K562 (cell line): ENCODE results near the gene ATP8B2. TPM values are rescaled to one million over a fixed set of nuclear protein-coding genes. Genes with fewer than 3 reads are reported as not detected.

Experiments used
- FOXJ2 ChIP-seq: fragments of 200-800 bp; sonication (Bioruptor generic); IDR thresholded peaks from 2 replicates; pipeline ENCODE4 v1.6.1; 2016; ENCODE audit warnings: missing genetic modification characterization, missing compliant biosample characterization
- MYC ChIP-seq, 2 experiments: fragments of 250-450 bp in 1 of 2; sonication (Bioruptor Pico) in 1 of 2; IDR thresholded peaks; 2 replicates each; pipeline versions ENCODE4 v1.5.1 to v1.6.1; 2012 to 2021; ENCODE audit warnings: low read depth in 2 of 2, borderline replicate concordance in 1 of 2, improper control_type of control experiment in 1 of 2, low read length in 1 of 2, mild to moderate bottlenecking in 1 of 2, moderate library complexity in 1 of 2
- XRCC3 ChIP-seq: fragments of 450-650 bp; IDR thresholded peaks from 2 replicates; pipeline ENCODE4 v1.6.1; 2017; ENCODE audit warnings: mild to moderate bottlenecking, moderate library complexity
- ZNF785 ChIP-seq: fragments of 250-450 bp; sonication (Bioruptor Pico); IDR thresholded peaks from 2 replicates; pipeline ENCODE4 v1.4.0; 2020; ENCODE audit warnings: mild to moderate bottlenecking
- polyA plus RNA-seq, 8 experiments: library from polyadenylated mRNA; depleted of rRNA in 4 of 8; stranded (reverse) in 5 of 8; unstranded in 3 of 8; fragments of >200 nt; fragmentation: Nextera tagmentation in 2 of 8; fragmentation: Illumina TruSeq in 1 of 8; extraction: Ambion mirVana in 2 of 8; extraction: Trizol in 1 of 8; gene quantifications; 2 replicates each; pipeline versions ENCODE4 v1.2.1 to v1.2.3, GENCODE V29; 2011 to 2014; ENCODE audit warnings: inconsistent platforms in 1 of 8, missing spikeins in 1 of 8
- total RNA-seq, 7 experiments: library from RNA; depleted of rRNA in 6 of 7; stranded (reverse); fragments of >200 nt in 6 of 7; fragmentation: Illumina TruSeq in 2 of 7; extraction: Trizol in 2 of 7; gene quantifications; 2 replicates each; pipeline versions ENCODE4 v1.2.1 to v1.2.3, GENCODE V29; 2011 to 2021; ENCODE audit warnings: low replicate concordance in 1 of 7
- TF ChIP-seq, protein P1 (sequence below): fragments of 200-600 bp; sonication (generic); IDR thresholded peaks from one replicate; pipeline ENCODE4 v1.6.1; 2012; ENCODE audit warnings: mild to moderate bottlenecking, low read depth, low read length, inconsistent platforms
- TF ChIP-seq, protein P2 (sequence below), 2 experiments: fragments of 150-350 bp in 1 of 2; IDR thresholded peaks; 2 replicates each; pipeline ENCODE4 v1.6.1; 2012 to 2016; ENCODE audit warnings: low read depth in 2 of 2, low read length in 2 of 2, mild to moderate bottlenecking in 1 of 2, moderate library complexity in 1 of 2

The ATP8B2 gene
- total and polyA plus RNA-seq, 9 of the 15 experiments (the other 6 are each of a cell fraction or from before 2014, with no cell fraction given) = 0.27 to 33.2 (median 18.4) TPM

DNA sequence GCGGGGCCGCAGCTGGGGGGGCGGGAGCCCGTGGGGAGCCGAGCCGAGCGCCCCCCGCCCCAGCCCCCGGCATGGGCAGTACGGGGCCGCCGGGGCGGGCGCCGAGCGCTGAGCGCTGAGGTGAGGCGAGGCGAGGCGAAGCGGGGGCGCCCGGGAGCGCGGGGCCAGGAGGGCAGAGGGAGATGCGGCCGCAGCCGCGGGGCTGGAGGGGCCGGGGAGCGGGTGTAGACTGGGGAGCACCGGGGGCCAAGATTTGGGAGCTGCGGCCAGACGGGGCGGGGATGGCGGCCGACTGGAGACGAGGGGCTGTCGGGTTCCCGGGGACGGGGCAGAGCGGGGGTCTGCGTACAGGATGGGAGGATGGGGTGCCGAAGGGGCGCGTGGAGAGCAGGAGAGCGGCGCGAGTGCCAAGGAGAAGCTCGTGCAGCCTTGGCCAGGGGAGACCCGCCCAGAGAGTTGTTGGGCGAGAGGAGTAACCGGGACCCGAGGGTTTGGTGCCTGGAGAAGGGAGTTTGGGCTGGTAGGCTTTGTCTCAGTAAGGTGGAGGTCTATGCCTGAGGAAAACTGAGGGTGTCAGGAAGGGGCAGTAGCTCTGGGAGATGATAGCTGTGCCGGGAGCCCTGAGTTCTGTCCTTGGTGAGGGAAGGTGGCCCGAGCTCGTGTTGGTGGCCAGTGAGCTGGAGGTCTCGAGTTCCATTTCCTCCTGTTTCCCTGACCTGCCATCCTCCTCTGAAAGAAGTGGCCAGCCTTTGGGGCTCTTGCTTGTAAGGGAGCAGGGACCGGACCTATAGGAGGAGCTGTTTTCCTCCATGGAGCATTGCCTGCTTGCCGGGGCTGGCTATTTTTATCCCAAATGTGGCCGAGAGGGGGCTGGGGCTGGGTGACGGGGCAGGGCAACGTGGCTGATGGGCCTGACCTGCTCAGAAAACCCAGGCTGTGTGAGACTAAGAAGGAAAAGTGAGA is 539 bp downstream of the ATP8B2 start (continued):
- TF ChIP-seq, protein P1, sequence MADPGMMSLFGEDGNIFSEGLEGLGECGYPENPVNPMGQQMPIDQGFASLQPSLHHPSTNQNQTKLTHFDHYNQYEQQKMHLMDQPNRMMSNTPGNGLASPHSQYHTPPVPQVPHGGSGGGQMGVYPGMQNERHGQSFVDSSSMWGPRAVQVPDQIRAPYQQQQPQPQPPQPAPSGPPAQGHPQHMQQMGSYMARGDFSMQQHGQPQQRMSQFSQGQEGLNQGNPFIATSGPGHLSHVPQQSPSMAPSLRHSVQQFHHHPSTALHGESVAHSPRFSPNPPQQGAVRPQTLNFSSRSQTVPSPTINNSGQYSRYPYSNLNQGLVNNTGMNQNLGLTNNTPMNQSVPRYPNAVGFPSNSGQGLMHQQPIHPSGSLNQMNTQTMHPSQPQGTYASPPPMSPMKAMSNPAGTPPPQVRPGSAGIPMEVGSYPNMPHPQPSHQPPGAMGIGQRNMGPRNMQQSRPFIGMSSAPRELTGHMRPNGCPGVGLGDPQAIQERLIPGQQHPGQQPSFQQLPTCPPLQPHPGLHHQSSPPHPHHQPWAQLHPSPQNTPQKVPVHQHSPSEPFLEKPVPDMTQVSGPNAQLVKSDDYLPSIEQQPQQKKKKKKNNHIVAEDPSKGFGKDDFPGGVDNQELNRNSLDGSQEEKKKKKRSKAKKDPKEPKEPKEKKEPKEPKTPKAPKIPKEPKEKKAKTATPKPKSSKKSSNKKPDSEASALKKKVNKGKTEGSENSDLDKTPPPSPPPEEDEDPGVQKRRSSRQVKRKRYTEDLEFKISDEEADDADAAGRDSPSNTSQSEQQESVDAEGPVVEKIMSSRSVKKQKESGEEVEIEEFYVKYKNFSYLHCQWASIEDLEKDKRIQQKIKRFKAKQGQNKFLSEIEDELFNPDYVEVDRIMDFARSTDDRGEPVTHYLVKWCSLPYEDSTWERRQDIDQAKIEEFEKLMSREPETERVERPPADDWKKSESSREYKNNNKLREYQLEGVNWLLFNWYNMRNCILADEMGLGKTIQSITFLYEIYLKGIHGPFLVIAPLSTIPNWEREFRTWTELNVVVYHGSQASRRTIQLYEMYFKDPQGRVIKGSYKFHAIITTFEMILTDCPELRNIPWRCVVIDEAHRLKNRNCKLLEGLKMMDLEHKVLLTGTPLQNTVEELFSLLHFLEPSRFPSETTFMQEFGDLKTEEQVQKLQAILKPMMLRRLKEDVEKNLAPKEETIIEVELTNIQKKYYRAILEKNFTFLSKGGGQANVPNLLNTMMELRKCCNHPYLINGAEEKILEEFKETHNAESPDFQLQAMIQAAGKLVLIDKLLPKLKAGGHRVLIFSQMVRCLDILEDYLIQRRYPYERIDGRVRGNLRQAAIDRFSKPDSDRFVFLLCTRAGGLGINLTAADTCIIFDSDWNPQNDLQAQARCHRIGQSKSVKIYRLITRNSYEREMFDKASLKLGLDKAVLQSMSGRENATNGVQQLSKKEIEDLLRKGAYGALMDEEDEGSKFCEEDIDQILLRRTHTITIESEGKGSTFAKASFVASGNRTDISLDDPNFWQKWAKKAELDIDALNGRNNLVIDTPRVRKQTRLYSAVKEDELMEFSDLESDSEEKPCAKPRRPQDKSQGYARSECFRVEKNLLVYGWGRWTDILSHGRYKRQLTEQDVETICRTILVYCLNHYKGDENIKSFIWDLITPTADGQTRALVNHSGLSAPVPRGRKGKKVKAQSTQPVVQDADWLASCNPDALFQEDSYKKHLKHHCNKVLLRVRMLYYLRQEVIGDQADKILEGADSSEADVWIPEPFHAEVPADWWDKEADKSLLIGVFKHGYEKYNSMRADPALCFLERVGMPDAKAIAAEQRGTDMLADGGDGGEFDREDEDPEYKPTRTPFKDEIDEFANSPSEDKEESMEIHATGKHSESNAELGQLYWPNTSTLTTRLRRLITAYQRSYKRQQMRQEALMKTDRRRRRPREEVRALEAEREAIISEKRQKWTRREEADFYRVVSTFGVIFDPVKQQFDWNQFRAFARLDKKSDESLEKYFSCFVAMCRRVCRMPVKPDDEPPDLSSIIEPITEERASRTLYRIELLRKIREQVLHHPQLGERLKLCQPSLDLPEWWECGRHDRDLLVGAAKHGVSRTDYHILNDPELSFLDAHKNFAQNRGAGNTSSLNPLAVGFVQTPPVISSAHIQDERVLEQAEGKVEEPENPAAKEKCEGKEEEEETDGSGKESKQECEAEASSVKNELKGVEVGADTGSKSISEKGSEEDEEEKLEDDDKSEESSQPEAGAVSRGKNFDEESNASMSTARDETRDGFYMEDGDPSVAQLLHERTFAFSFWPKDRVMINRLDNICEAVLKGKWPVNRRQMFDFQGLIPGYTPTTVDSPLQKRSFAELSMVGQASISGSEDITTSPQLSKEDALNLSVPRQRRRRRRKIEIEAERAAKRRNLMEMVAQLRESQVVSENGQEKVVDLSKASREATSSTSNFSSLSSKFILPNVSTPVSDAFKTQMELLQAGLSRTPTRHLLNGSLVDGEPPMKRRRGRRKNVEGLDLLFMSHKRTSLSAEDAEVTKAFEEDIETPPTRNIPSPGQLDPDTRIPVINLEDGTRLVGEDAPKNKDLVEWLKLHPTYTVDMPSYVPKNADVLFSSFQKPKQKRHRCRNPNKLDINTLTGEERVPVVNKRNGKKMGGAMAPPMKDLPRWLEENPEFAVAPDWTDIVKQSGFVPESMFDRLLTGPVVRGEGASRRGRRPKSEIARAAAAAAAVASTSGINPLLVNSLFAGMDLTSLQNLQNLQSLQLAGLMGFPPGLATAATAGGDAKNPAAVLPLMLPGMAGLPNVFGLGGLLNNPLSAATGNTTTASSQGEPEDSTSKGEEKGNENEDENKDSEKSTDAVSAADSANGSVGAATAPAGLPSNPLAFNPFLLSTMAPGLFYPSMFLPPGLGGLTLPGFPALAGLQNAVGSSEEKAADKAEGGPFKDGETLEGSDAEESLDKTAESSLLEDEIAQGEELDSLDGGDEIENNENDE = no peak
- peak; percentile 91 for TF ChIP-seq MYC (IDR thresholded peaks at IDR 0.05; ENCODE audit: low read depth, low read length)
- no peak; the same call in 1 of the 2 replicates for TF ChIP-seq MYC (CRISPR knock-in tag; IDR thresholded peaks at IDR 0.05; ENCODE audit: borderline replicate concordance, low read depth)
- no peak for TF ChIP-seq ZNF785 (CRISPR knock-in tag)
- TF ChIP-seq, protein P2, sequence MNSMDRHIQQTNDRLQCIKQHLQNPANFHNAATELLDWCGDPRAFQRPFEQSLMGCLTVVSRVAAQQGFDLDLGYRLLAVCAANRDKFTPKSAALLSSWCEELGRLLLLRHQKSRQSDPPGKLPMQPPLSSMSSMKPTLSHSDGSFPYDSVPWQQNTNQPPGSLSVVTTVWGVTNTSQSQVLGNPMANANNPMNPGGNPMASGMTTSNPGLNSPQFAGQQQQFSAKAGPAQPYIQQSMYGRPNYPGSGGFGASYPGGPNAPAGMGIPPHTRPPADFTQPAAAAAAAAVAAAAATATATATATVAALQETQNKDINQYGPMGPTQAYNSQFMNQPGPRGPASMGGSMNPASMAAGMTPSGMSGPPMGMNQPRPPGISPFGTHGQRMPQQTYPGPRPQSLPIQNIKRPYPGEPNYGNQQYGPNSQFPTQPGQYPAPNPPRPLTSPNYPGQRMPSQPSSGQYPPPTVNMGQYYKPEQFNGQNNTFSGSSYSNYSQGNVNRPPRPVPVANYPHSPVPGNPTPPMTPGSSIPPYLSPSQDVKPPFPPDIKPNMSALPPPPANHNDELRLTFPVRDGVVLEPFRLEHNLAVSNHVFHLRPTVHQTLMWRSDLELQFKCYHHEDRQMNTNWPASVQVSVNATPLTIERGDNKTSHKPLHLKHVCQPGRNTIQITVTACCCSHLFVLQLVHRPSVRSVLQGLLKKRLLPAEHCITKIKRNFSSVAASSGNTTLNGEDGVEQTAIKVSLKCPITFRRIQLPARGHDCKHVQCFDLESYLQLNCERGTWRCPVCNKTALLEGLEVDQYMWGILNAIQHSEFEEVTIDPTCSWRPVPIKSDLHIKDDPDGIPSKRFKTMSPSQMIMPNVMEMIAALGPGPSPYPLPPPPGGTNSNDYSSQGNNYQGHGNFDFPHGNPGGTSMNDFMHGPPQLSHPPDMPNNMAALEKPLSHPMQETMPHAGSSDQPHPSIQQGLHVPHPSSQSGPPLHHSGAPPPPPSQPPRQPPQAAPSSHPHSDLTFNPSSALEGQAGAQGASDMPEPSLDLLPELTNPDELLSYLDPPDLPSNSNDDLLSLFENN (IDR thresholded peaks at IDR 0.05; ENCODE audit: low read depth in 2 of 2, low read length in 2 of 2) = peak in 1 of 2 experiments; percentile 16; a peak in 1 of 4 replicates
- no peak for TF ChIP-seq FOXJ2 (tag)
- no peak for TF ChIP-seq XRCC3
